ENCODE results near the gene PIAS1.

The PIAS1 gene

DNA sequence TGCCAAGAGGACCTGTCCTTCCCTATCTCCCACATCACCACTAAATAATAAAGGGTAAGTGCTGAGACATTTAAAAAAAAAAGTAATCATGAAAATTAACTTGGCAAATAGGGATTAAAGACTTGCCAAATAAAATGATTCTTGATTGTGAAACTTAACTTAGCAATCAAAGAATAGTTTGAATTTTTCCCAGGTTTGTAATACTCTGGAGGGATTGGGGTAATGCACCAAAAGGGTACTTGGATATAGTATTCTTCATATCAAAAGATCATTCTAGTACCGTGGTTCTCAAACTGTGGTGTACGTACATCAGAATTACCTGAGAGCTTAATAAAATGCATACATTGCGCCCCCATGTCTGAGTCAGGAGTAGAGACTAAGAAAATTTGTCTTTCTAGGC is 122.5 kb downstream of the PIAS1 start:
- CTCF ChIA-PET = interaction anchor here (1.0 to 1.6 kb wide), 3 partner anchors 10 to 313 kb away, joined by 3 to 6 read pairs (median 3); no protein-coding TSS in a partner anchor
- POLR2A ChIA-PET = no interaction called here
- DNase-seq (ENCODE audit: extremely low spot score) = no peak
- TF ChIP-seq, protein P1, sequence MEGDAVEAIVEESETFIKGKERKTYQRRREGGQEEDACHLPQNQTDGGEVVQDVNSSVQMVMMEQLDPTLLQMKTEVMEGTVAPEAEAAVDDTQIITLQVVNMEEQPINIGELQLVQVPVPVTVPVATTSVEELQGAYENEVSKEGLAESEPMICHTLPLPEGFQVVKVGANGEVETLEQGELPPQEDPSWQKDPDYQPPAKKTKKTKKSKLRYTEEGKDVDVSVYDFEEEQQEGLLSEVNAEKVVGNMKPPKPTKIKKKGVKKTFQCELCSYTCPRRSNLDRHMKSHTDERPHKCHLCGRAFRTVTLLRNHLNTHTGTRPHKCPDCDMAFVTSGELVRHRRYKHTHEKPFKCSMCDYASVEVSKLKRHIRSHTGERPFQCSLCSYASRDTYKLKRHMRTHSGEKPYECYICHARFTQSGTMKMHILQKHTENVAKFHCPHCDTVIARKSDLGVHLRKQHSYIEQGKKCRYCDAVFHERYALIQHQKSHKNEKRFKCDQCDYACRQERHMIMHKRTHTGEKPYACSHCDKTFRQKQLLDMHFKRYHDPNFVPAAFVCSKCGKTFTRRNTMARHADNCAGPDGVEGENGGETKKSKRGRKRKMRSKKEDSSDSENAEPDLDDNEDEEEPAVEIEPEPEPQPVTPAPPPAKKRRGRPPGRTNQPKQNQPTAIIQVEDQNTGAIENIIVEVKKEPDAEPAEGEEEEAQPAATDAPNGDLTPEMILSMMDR (IDR thresholded peaks at IDR 0.05; ENCODE audit: control extremely low read depth, extremely low read depth, low read depth, missing control alignments) = no peak

DNA sequence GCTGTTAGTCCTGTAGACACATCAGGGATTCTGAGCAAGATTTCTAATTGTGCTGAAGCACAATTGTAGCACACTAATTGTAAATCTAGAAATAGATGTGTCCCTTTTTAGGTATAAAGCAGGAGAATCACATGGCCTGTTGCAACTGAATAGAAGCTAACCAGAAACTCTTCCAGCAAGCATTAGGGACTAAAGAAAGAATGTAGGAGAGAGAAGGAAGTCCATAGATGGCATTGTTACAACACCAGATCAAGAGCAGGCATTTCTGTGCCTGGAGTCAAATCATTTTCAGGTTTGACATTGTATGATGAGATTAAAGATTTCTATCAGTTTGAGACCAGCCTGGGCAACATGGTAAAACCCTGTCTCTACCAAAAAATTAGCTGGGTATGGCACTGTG is 123.6 kb downstream of the PIAS1 start:
- TF ChIP-seq, protein P1 (IDR thresholded peaks at IDR 0.05; ENCODE audit: control extremely low read depth, extremely low read depth, low read depth, missing control alignments) = no peak
- no peak for DNase-seq (ENCODE audit: extremely low spot score)
- POLR2A ChIA-PET = no interaction called here
- CTCF ChIA-PET = no interaction called here

DNA sequence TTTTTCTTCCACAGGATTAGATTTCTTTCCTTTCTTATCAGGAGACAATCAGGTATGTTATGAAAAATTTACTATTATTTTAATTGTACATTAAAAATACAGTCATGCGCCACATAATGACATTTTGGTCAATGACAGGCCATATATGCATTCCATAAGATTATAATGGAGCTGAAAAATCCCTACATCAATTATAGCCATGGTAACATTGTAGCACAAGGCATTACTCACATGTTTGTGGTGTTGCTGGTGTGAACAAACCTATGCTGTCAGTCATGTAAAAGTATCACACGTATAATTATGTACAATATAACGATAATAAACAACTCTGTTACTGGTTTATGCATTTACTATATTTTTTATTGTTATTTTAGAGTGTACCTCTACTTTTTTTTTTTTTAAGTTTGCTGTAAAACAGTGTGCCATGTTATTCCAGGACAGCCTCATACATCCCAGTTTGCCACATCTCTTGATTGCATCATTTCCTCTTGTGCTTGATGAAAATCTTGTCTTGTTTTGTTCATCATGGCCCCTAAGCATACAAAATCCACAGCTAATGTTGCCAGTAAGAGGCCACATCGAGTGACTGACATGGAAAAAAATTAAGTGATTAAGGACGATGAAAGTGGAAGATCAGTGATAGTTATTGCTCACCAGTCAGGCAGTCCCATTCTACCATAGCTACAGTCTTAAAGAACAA is 129.7 kb downstream of the PIAS1 start:
- POLR2A ChIA-PET = no interaction called here
- DNase-seq (ENCODE audit: extremely low spot score) = no peak
- CTCF ChIA-PET = interaction anchor here (0.7 to 2.5 kb wide), 6 partner anchors 8 to 320 kb away, joined by 3 to 10 read pairs (median 4); no protein-coding TSS in a partner anchor
- TF ChIP-seq, protein P1 (IDR thresholded peaks at IDR 0.05; ENCODE audit: control extremely low read depth, extremely low read depth, low read depth, missing control alignments) = no peak

DNA sequence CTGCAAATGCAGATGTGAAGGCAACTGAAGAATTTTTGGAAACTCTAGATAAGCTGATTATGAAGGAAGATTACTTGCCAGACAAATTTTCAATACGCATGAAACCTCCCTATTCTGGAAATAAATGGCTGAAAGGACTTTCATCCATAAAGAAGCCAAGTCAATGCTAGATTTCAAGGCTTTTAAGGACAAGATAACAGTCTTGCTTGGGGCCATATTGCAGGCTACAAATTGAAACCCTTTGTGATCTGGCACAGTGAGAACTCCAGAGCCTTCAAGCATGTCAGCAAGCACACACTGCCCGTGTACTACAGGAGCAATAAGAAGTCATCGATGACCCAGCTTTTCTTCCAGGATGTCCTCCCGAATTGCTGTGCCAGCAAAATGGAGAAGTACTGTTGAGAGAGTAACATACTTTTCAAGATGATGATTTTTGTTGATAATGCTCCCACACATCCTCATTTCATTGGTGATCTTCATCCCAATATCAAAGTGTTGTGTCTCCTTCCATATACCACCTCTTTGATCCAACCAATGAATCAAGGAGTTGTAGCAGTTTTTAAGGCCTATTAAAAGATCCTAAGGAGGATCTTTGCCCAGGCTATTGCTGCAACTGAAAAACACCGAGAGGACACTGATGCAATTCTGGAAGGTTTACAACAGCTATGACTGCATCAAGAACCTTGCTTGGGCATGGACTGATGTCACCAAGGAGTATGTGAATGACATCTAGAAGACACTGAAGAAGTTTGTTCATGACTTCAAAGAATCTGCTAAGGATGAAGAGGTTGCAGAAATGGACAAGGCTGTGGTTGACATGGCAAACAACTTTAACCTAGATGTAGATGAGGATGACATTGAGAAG is 130.7 kb downstream of the PIAS1 start:
- ChIA-PET CTCF (interaction anchor here (0.8 to 2.5 kb wide), 6 partner anchors 10 to 322 kb away, joined by 3 to 10 read pairs (median 3); no protein-coding TSS in a partner anchor), POLR2A (no interaction called here)
- no peak for DNase-seq (ENCODE audit: extremely low spot score)
- TF ChIP-seq, protein P1 (IDR thresholded peaks at IDR 0.05; ENCODE audit: control extremely low read depth, extremely low read depth, low read depth, missing control alignments) = no peak

DNA sequence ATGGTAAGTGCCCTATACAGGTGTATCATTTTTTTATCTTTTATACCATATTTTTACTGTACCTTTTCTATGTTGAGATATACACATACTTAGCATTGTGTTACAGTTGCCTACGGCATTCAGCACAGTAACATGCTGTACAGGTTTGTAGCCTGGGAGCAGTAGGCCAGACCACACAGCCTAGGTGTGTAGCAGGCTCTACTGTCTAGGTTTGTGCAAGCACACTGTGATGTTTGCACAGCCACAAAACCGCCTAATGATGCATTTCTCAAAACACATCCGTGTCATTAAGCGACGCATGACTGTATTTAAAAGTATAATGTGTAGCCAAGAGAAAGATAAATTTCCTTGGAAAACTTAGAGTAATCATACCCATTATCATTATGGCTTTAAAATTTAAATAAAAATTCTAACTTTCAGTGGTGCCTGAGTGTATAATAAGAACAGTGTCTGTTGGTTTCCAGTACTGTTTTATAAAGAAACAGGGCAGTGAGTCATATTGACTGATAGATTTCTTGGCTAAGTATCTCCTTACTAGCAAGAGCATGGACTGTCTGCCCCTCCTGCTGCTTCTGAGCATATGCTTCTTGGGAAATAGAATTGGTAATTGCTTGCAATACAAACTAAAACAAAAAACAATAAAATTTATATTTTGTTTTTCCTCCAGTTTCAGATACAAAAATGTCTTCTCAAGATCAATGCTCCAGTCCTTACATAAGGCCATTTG is 132.7 kb downstream of the PIAS1 start:
- TF ChIP-seq, protein P1 (IDR thresholded peaks at IDR 0.05; ENCODE audit: control extremely low read depth, extremely low read depth, low read depth, missing control alignments) = no peak
- POLR2A ChIA-PET = no interaction called here
- CTCF ChIA-PET = interaction anchor here (0.9 to 1.0 kb wide), 2 partner anchors 10 to 34 kb away, joined by 3 read pairs; no protein-coding TSS in a partner anchor
- DNase-seq (ENCODE audit: extremely low spot score) = no peak

DNA sequence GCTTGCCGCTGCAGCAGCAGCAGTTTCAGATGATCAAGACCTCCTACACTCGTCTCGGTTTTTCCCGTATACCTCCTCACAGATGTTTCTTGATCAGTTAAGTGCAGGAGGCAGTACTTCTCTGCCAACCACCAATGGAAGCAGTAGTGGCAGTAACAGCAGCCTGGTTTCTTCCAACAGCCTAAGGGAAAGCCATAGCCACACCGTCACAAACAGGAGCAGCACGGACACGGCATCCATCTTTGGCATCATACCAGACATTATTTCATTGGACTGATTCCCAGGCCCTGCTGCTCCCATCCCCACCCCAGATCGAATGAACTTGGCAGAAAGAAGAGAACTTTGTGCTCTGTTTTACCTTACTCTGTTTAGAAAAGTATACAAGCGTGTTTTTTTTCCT is 133.4 kb downstream of the PIAS1 start:
- ChIA-PET CTCF (no interaction called here), POLR2A (no interaction called here)
- TF ChIP-seq, protein P1 (IDR thresholded peaks at IDR 0.05; ENCODE audit: control extremely low read depth, extremely low read depth, low read depth, missing control alignments) = no peak
- DNase-seq (ENCODE audit: extremely low spot score) = no peak

All from GM10248 (cell line).